ENCODE results near the gene RINL.
"Not testable (repeated sequence)": the region's sequence is repeated elsewhere in the genome, so short reads cannot be mapped to it uniquely, and the experiment has no call there.

Gene RINL

GRCh38 chr19:38826856-38827551 lies 51.1 kb downstream of the RINL start:
- DNase-seq (ENCODE audit: low spot score in 2 of 2) (no peak), ATAC-seq (no peak)
- Mint-ChIP-seq H3K4me3 (no peak overlapping the region), H3K36me3 (peaks cover 85% of the 10 kb centered on the region), H3K27ac (peak overlapping the region; percentile 26), H3K4me1 (peaks cover 33% of the 10 kb centered on the region), H3K9me3 (no peaks in the 10 kb centered on the region)

GRCh38 chr19:38825936-38826335 lies 52.1 kb downstream of the RINL start:
- Mint-ChIP-seq H3K36me3 (peaks cover 78% of the 10 kb centered on the region), H3K4me1 (peaks cover 25% of the 10 kb centered on the region), H3K27ac (peak overlapping the region; percentile 26)
- DNase-seq (ENCODE audit: low spot score in 2 of 2); ATAC-seq; H3K4me3 Mint-ChIP-seq; H3K9me3 Mint-ChIP-seq: not testable (repeated sequence)

GRCh38 chr19:38821230-38821825 lies 56.7 kb downstream of the RINL start:
- Mint-ChIP-seq H3K27ac (peak overlapping the region; percentile 86), H3K36me3 (peaks cover 68% of the 10 kb centered on the region), H3K4me1 (peaks cover 16% of the 10 kb centered on the region)
- H3K4me3 Mint-ChIP-seq; DNase-seq (ENCODE audit: low spot score in 2 of 2); H3K9me3 Mint-ChIP-seq; ATAC-seq: not testable (repeated sequence)

DNA sequence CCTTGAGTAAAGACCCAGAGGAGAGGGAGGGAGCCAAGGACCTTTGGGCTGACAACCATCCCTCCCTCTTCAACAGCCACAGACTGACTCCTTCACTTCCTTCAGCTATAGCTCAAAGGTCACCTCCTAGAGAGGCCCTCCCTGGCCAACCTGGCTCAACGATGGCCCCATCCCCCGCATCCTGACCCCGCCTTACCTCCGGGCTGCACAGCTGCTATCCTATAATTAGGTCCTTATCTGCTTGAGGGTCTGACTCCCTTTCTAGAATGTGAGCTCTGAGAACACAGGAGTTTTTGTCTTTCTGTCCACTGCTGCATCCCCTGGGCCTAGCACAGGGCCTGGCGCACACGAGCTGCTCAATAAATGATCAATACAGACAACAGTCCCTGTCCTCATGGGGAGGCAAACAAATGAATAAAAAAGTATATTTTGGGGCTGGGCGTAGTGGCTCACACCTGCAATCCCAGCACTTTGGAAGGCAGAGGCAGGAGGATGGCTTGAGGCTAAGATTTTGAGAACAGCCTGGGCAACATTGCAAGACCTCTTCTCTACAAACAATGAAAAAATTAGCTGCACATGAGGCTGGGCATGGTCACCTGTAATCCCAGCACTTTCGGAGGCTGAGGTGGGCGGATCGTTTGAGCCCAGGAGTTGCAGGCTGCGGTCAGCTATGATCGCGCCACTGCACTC lies 58.7 kb downstream of the RINL start:
- Mint-ChIP-seq H3K27ac (peak overlapping the region; percentile 29), H3K9me3 (no peaks in the 10 kb centered on the region), H3K4me1 (peaks cover 11% of the 10 kb centered on the region), H3K36me3 (peaks cover 74% of the 10 kb centered on the region), H3K4me3 (no peak overlapping the region)
- DNase-seq (ENCODE audit: low spot score in 2 of 2) (no peak), ATAC-seq (no peak)

Measured in stimulated activated effector memory CD8-positive, alpha-beta T cell treated with anti-CD3 and anti-CD28 coated beads, Interleukin-12 subunit alpha, Interleukin-12 subunit beta, amount 100 ng/mL, for 72 hours (primary cell).